Lung (tissue), 12 donors: ENCODE results near the gene RABGAP1. TPM values are rescaled to one million over a fixed set of nuclear protein-coding genes. Genes with fewer than 3 reads are reported as not detected.

Experiments
- ATAC-seq: fragments of 200-7000 bp; cut with Tn5 transposase; one replicate; pipeline ENCODE4 v1.9.1; 2020; ENCODE audit warnings: moderate number of reproducible peaks; ENCODE audit not compliant: insufficient read depth, low FRiP score
- DNase-seq, 3 donors: peaks; one replicate each; pipeline ENCODE4 v3.0.0-alpha.2; 2013 to 2017
- H3K27ac ChIP-seq, 2 donors: one replicate each; pipeline ENCODE4 v1.5.1; 2013; ENCODE audit warnings: mild to moderate bottlenecking in 2 of 2, moderate library complexity in 2 of 2, control low read depth in 1 of 2, inconsistent platforms in 1 of 2, low read depth in 1 of 2, low read length in 1 of 2
- H3K27me3 ChIP-seq, 3 donors: one replicate each; pipeline ENCODE4 v1.5.1; 2013; ENCODE audit warnings: low read length in 2 of 3; ENCODE audit not compliant: control insufficient read depth in 3 of 3, insufficient read depth in 3 of 3
- H3K36me3 ChIP-seq, 4 donors: one replicate each; pipeline ENCODE4 v1.5.1; 2013; ENCODE audit warnings: low read length in 4 of 4, mild to moderate bottlenecking in 1 of 4, moderate library complexity in 1 of 4; ENCODE audit not compliant: control insufficient read depth in 4 of 4, insufficient read depth in 4 of 4
- H3K4me1 ChIP-seq, 5 donors: one replicate each; pipeline ENCODE4 v1.5.1; 2013; ENCODE audit warnings: low read length in 5 of 5, mild to moderate bottlenecking in 2 of 5, moderate library complexity in 1 of 5; ENCODE audit not compliant: control insufficient read depth in 5 of 5, insufficient read depth in 5 of 5
- H3K4me3 ChIP-seq: one replicate; pipeline ENCODE4 v1.5.1; 2013; ENCODE audit warnings: mild to moderate bottlenecking, control low read depth, moderate library complexity
- H3K9ac ChIP-seq, 2 donors: one replicate each; pipeline ENCODE4 v1.5.1; 2013; ENCODE audit warnings: low read length in 2 of 2, control low read depth in 1 of 2; ENCODE audit not compliant: insufficient read depth in 1 of 2
- H3K9me3 ChIP-seq, 4 donors: one replicate each; pipeline ENCODE4 v1.5.1; 2013; ENCODE audit warnings: low read length in 3 of 4, mild to moderate bottlenecking in 1 of 4, moderate library complexity in 1 of 4; ENCODE audit not compliant: control insufficient read depth in 4 of 4, insufficient read depth in 3 of 4
- CTCF ChIP-seq: IDR thresholded peaks from 2 replicates; pipeline ENCODE4 v1.5.1; 2012; ENCODE audit warnings: mild to moderate bottlenecking; ENCODE audit errors: control extremely low read depth, extremely low read depth
- WGBS, 2 donors: extraction: QIAGEN DNeasy Blood & Tissue Kit; methylation state at CpG; one replicate each; pipeline ENCODE4 v1.1.7; 2013; 5-methylcytosine and 5-hydroxymethylcytosine counted together
- polyA plus RNA-seq, 2 donors: library from polyadenylated mRNA; stranded (reverse); fragments of 200-250 nt; gene quantifications; one replicate each; pipeline ENCODE4 v1.2.1, GENCODE V29; 2013
- total RNA-seq, 2 donors: library from RNA; depleted of rRNA in 1 of 2; stranded (reverse); fragments of >200 nt in 1 of 2; gene quantifications; one replicate each; pipeline ENCODE4 v1.2.1, GENCODE V29; 2014 to 2021
- donor health status: control.
- donor health status: control.
- donor health status: Bipolar disorder and iron deficiency.
- donor health status: healthy.
- donor health status: DM: yes; HTN: yes; CAD: no.

Gene RABGAP1
- total and polyA plus RNA-seq, 4 donors, result 9.6 to 103 (median 34.9) TPM

GRCh38 chr9:122986010-122986409 is 45.2 kb downstream of the RABGAP1 start:
- DNase-seq, result no peak
- no peak overlapping the region for H3K4me3 ChIP-seq
- peaks cover 0 to 2% (median 0%) of the 10 kb centered on the region in 5 donors for H3K4me1 ChIP-seq
- H3K36me3 ChIP-seq, result peaks cover 6 to 30% (median 11%) of the 10 kb centered on the region in 4 donors
- no peak for ATAC-seq
- H3K9ac ChIP-seq, result no peak overlapping the region
- no peak overlapping the region for H3K27ac ChIP-seq
- WGBS, 2 donors, result 78 to 88% methylated on average over 5 of the region's 5 CpGs
- no peaks in the 10 kb centered on the region for H3K9me3 ChIP-seq
- no peaks in the 10 kb centered on the region for H3K27me3 ChIP-seq
- TF ChIP-seq CTCF, result no peak

- no peak for TF ChIP-seq CTCF
- H3K27ac ChIP-seq, result no peak overlapping the region
- ATAC-seq, result no peak
- H3K4me1 ChIP-seq, result no peaks in the 10 kb centered on the region
- no peak overlapping the region for H3K9ac ChIP-seq
- peaks cover 6 to 25% (median 11%) of the 10 kb centered on the region in 4 donors for H3K36me3 ChIP-seq
- 90 to 96% methylated on average over 2 of the region's 2 CpGs for WGBS, 2 donors
- H3K9me3 ChIP-seq, result no peaks in the 10 kb centered on the region
- no peak for DNase-seq
- H3K4me3 ChIP-seq, result no peak overlapping the region
- H3K27me3 ChIP-seq, result no peaks in the 10 kb centered on the region
Observed at GRCh38 chr9:122988141-122988540, 47.3 kb downstream of the RABGAP1 start.

- Histone ChIP-seq H3K27me3 (no peaks in the 10 kb centered on the region), H3K27ac (no peak overlapping the region), H3K36me3 (peaks cover 8 to 27% (median 12%) of the 10 kb centered on the region in 4 donors), H3K9me3 (no peaks in the 10 kb centered on the region), H3K4me1 (no peaks in the 10 kb centered on the region), H3K4me3 (no peak overlapping the region), H3K9ac (no peak overlapping the region)
- no peak for TF ChIP-seq CTCF
- DNase-seq (no peak), ATAC-seq (no peak)
- WGBS, 2 donors, result 76 to 77% methylated on average over 7 to 8 of the region's 8 CpGs
Observed at GRCh38 chr9:122988920-122989621, 48.3 kb downstream of the RABGAP1 start.

- H3K27ac ChIP-seq, result no peak overlapping the region
- peaks cover 4 to 25% (median 8%) of the 10 kb centered on the region in 4 donors for H3K36me3 ChIP-seq
- 47 to 53% methylated on average over 4 of the region's 4 CpGs for WGBS, 2 donors
- no peaks in the 10 kb centered on the region for H3K27me3 ChIP-seq
- H3K9me3 ChIP-seq, result no peaks in the 10 kb centered on the region
- no peaks in the 10 kb centered on the region for H3K4me1 ChIP-seq
- H3K4me3 ChIP-seq, result no peak overlapping the region
- DNase-seq, result peak; percentile 14 to 57 (median 53)
- peak; percentile 46 for TF ChIP-seq CTCF
- peak; percentile 85 for ATAC-seq
- no peak overlapping the region for H3K9ac ChIP-seq
Observed at GRCh38 chr9:122991370-122991830, 50.6 kb downstream of the RABGAP1 start.
